Naive thymus-derived CD4-positive, alpha-beta T cell (primary cell): Measurements from ENCODE around the gene SYNGR1. TPM values are rescaled to one million over a fixed set of nuclear protein-coding genes. Genes with fewer than 3 reads are reported as not detected.
A peak's percentile ranks its signal among the peaks of the same experiment; 100 is the strongest.
"Not testable (repeated sequence)": the region's sequence is repeated elsewhere in the genome, so short reads cannot be mapped to it uniquely, and the experiment has no call there.

ENCODE experiments used
- ATAC-seq: fragments of 150-1000 bp; cut with Tn5 transposase; 2 replicates; pipeline ENCODE4 v1.10.0; 2021; ENCODE audit warnings: mild to moderate bottlenecking, moderate library complexity
- CTCF ChIA-PET: fragments of 350-600 bp; sonication (Branson Sonifier 250); formaldehyde crosslinking; loops from one replicate; lab custom pipeline; 2021; ENCODE audit warnings: antibody characterized with exemption; lab: Charles Lee
- POLR2A ChIA-PET: fragments of 350-600 bp; sonication (Branson Sonifier 250); formaldehyde crosslinking; loops from one replicate; lab custom pipeline; 2021; ENCODE audit warnings: antibody characterized with exemption, inconsistent platforms; lab: Charles Lee
- DNase-seq, 9 donors: peaks; one replicate each; pipeline versions ENCODE4 v3.0.0 to v3.0.0-alpha.2; 2020 to 2022; ENCODE audit warnings: mixed read lengths in 1 of 9
- H3K27ac ChIP-seq: one replicate; pipeline ENCODE4 v1.7.0; 2013; ENCODE audit warnings: mild to moderate bottlenecking, low read depth, low read length, moderate library complexity
- H3K27me3 ChIP-seq, 2 donors: one replicate each; pipeline ENCODE4 v1.7.0; 2013; ENCODE audit warnings: low read length in 2 of 2, mild to moderate bottlenecking in 2 of 2, moderate library complexity in 2 of 2; ENCODE audit not compliant: control insufficient read depth in 2 of 2, insufficient read depth in 2 of 2
- H3K36me3 ChIP-seq, 3 experiments: 1 replicate in 2 of 3; 2 replicates in 1 of 3; pipeline ENCODE4 v1.7.0; 2013; ENCODE audit warnings: low read length in 3 of 3, mild to moderate bottlenecking in 3 of 3, moderate library complexity in 1 of 3; ENCODE audit not compliant: insufficient read depth in 3 of 3, control insufficient read depth in 2 of 3
- H3K4me1 ChIP-seq, 2 donors: one replicate each; pipeline ENCODE4 v1.7.0; 2013; ENCODE audit warnings: low read length in 2 of 2, mild to moderate bottlenecking in 2 of 2, moderate library complexity in 1 of 2; ENCODE audit not compliant: control insufficient read depth in 2 of 2, insufficient read depth in 2 of 2
- H3K4me3 ChIP-seq: 2 replicates; pipeline ENCODE4 v1.7.0; 2013; ENCODE audit warnings: mild to moderate bottlenecking, low read length
- H3K9me3 ChIP-seq, 3 experiments: 1 replicate in 2 of 3; 2 replicates in 1 of 3; pipeline ENCODE4 v1.7.0; 2013; ENCODE audit warnings: low read length in 3 of 3; ENCODE audit not compliant: control insufficient read depth in 2 of 3
- H3K27ac Mint-ChIP-seq, 9 donors: one replicate each; pipeline ENCODE4 v1.8.0; 2020 to 2022; ENCODE audit warnings: mixed read lengths in 9 of 9, mild to moderate bottlenecking in 8 of 9, moderate library complexity in 5 of 9, inconsistent platforms in 2 of 9
- H3K27me3 Mint-ChIP-seq, 5 donors: one replicate each; pipeline ENCODE4 v1.8.0; 2021 to 2022; ENCODE audit warnings: mixed read lengths in 5 of 5, mild to moderate bottlenecking in 1 of 5
- H3K36me3 Mint-ChIP-seq, 5 donors: one replicate each; pipeline ENCODE4 v1.8.0; 2020 to 2022; ENCODE audit warnings: mixed read lengths in 5 of 5, mild to moderate bottlenecking in 3 of 5, inconsistent platforms in 1 of 5
- H3K4me1 Mint-ChIP-seq, 7 donors: one replicate each; pipeline ENCODE4 v1.8.0; 2020 to 2022; ENCODE audit warnings: mixed read lengths in 7 of 7, mild to moderate bottlenecking in 3 of 7, inconsistent platforms in 1 of 7
- H3K4me3 Mint-ChIP-seq, 10 donors: one replicate each; pipeline ENCODE4 v1.8.0; 2020 to 2022; ENCODE audit warnings: mild to moderate bottlenecking in 10 of 10, mixed read lengths in 10 of 10, moderate library complexity in 6 of 10, inconsistent platforms in 2 of 10
- H3K9me3 Mint-ChIP-seq, 11 donors: one replicate each; pipeline ENCODE4 v1.8.0; 2020 to 2022; ENCODE audit warnings: mixed read lengths in 11 of 11, mild to moderate bottlenecking in 4 of 11, inconsistent platforms in 1 of 11, moderate library complexity in 1 of 11
- intact Hi-C, 2 donors: fragments of 100-400 bp; cut with micrococcal nuclease; formaldehyde crosslinking; loops; one replicate each; pipeline ENCODE4 v1.15.1; 2023
- polyA plus RNA-seq, 2 donors: library from polyadenylated mRNA; unstranded; fragments of 300-500 nt; fragmentation: Illumina TruSeq; gene quantifications; one replicate each; pipeline ENCODE4 v1.2.3, GENCODE V29; 2021
- total RNA-seq, 6 experiments: library from RNA in 5 of 6; stranded (reverse) in 5 of 6; gene quantifications; 1 replicate in 5 of 6; 2 replicates in 1 of 6; pipeline ENCODE4 v1.2.3 and lab custom pipeline; 2021 to 2026

SYNGR1 gene
- total and polyA plus RNA-seq, 7 experiments from 2014 or later = 0.12 to 7.0 (median 1.5) TPM

DNA sequence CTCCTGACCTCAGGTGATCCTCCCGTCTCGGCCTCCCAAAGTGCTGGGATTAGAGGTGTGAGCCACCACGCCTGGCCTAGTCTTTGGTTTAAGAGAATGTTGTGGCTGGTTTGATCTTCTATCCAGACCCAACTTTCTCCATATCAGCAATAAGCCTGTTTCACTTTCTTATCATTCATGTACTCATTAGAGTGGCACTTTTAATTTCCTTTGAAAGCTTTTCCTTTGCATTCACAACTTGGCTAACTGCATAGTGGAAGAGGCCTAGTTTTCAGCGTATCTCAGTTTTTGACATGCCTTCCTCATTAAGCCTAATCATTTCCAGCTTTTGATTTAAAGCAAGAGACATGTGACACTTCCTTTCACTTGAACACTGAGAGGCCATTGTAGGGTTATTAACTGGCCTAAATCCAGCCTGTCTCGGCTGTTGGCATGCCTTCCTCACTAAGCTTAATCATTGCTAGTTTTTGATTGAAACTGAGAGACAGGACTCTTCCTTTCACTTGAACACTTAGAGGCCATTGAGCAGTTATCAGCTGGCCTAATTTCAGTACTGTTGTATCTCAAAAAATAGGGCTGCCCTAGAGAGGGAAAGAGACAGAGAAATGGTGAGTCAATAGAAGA, 17.2 kb upstream of the SYNGR1 start:
- no peak for DNase-seq
- H3K27ac Mint-ChIP-seq = no peak overlapping the region
- no peaks in the 10 kb centered on the region for H3K4me1 ChIP-seq
- intact Hi-C loops = no loop called here
- no peak overlapping the region for H3K4me3 Mint-ChIP-seq
- H3K4me1 Mint-ChIP-seq = peaks cover 6 to 20% (median 15%) of the 10 kb centered on the region in 7 donors
- H3K36me3 ChIP-seq = no peaks in the 10 kb centered on the region
- no peak overlapping the region for H3K27ac ChIP-seq
- no peak for ATAC-seq
- ChIA-PET POLR2A (interaction anchor here (0.6 to 4.1 kb wide), 5 partner anchors 10 to 943 kb away, joined by 3 to 33 read pairs (median 4); partner anchors contain the start of genes RPL3 and SYNGR1), CTCF (interaction anchor here (0.9 to 3.5 kb wide), 2 partner anchors 11 to 104 kb away, joined by 3 to 20 read pairs; no protein-coding TSS in a partner anchor)
- peaks cover 0 to 2% (median 0%) of the 10 kb centered on the region in 11 donors for H3K9me3 Mint-ChIP-seq
- H3K27me3 ChIP-seq = no peaks in the 10 kb centered on the region
- no peak overlapping the region for H3K4me3 ChIP-seq
- H3K9me3 ChIP-seq = no peaks in the 10 kb centered on the region
- no peaks in the 10 kb centered on the region for H3K36me3 Mint-ChIP-seq
- peaks cover 0 to 2% (median 0%) of the 10 kb centered on the region in 5 donors for H3K27me3 Mint-ChIP-seq

DNA sequence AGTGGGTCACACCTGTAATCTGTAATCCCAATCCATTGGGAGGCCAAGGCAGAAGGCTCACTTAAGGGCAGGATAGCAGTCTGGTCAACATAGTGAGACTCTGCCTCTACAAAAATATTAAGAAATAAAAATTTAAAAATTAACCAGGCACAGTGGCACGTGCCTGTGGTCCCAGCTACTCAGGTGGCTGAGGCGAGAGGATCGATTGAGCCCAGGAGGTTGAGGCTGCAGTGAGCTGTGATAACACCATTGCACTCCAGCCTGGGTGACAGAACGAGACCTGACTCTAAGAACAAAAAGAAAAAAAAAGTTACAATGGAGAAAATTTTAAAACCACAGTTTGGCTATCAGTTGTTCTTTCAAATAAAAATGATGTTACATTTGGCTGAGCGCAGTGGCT, 13.4 kb upstream of the SYNGR1 start:
- POLR2A ChIA-PET = interaction anchor here (1.3 kb wide), 1 partner anchor 17 kb away, joined by 5 read pairs; the partner anchor contains the start of gene RPL3
- Histone ChIP-seq H3K4me3 (no peak overlapping the region), H3K9me3 (no peaks in the 10 kb centered on the region), H3K27ac (no peak overlapping the region), H3K4me1 (no peaks in the 10 kb centered on the region), H3K27me3 (no peaks in the 10 kb centered on the region), H3K36me3 (no peaks in the 10 kb centered on the region)
- Mint-ChIP-seq H3K4me1 (peaks cover 5 to 14% (median 8%) of the 10 kb centered on the region in 7 donors), H3K4me3 (no peak overlapping the region), H3K27me3 (peaks cover 0 to 12% (median 0%) of the 10 kb centered on the region in 5 donors), H3K36me3 (no peaks in the 10 kb centered on the region), H3K9me3 (peaks cover 0 to 2% (median 0%) of the 10 kb centered on the region in 11 donors), H3K27ac (peak overlapping the region in 1 of 9 donors; percentile 21)
- intact Hi-C loops = no loop called here
- ATAC-seq (no peak), DNase-seq (no peak)
- CTCF ChIA-PET = interaction anchor here (0.6 kb wide), 1 partner anchor 118 kb away, joined by 3 read pairs; no protein-coding TSS in a partner anchor

DNA sequence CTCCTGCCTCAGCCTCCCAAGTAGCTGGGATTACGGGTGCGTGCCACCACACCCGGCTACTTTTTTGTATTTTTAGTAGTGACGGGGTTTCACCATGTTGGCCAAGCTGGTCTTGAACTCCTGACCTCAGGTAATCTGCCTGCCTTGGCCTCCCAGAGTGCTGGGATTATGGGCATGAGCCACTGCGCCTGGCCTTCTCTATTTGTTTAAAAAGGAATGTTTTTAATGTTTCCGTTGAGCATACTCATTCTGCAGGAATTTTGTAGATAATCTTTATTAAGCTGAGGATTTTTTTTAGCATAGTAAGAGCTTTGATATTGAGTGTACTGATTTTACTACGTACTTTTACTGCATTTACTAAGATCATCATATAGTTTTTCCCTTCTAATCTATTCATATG, 10.0 kb upstream of the SYNGR1 start:
- not testable (repeated sequence) for H3K27ac Mint-ChIP-seq, DNase-seq, H3K9me3 Mint-ChIP-seq, H3K4me1 ChIP-seq, H3K36me3 ChIP-seq, H3K4me3 Mint-ChIP-seq, ATAC-seq, H3K27me3 ChIP-seq, H3K4me1 Mint-ChIP-seq, H3K4me3 ChIP-seq, H3K9me3 ChIP-seq, H3K36me3 Mint-ChIP-seq, H3K27ac ChIP-seq
- POLR2A ChIA-PET = interaction anchor here (1.2 kb wide), 1 partner anchor 20 kb away, joined by 4 read pairs; no protein-coding TSS in a partner anchor
- intact Hi-C loops = loop anchor here in 1 of 2 donors (10.0 kb wide), 1 partner anchor 75 kb away; no protein-coding TSS in a partner anchor
- H3K27me3 Mint-ChIP-seq = peaks cover 0 to 30% (median 0%) of the 10 kb centered on the region in 5 donors
- CTCF ChIA-PET = interaction anchor here (0.8 kb wide), 1 partner anchor 242 kb away, joined by 3 read pairs; no protein-coding TSS in a partner anchor

DNA sequence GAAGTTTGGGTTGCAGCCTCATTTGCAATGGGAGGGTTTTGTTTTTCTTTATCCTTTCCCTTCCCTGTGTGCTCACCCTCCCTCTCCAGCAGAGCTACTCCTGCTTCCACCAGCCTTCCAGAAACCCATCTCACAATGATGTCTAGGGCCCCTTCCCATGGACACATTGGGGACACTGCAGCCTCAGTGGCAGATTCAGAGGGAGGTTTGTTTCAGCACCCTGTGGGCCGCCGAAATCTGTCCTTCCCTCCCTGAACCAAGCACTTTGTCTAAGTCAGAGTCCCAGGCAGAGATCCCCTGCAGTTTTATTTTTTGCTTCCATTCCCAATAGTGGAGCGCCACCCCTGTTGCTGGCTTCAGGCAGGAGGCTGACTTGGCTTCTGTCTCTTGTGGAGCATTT, 8.6 kb upstream of the SYNGR1 start:
- no peak overlapping the region for H3K4me3 ChIP-seq
- H3K27ac Mint-ChIP-seq = no peak overlapping the region
- intact Hi-C loops = loop anchor here in 1 of 2 donors (10.0 kb wide), 1 partner anchor 74 kb away; no protein-coding TSS in a partner anchor
- no peaks in the 10 kb centered on the region for H3K4me1 ChIP-seq
- H3K27me3 Mint-ChIP-seq = peaks cover 0 to 31% (median 0%) of the 10 kb centered on the region in 5 donors
- ChIA-PET CTCF (interaction anchor here (0.8 kb wide), 1 partner anchor 179 kb away, joined by 3 read pairs; the partner anchor contains the start of gene ATF4), POLR2A (no interaction called here)
- H3K27me3 ChIP-seq = no peaks in the 10 kb centered on the region
- no peaks in the 10 kb centered on the region for H3K36me3 Mint-ChIP-seq
- no peak overlapping the region for H3K4me3 Mint-ChIP-seq
- no peaks in the 10 kb centered on the region for H3K36me3 ChIP-seq
- no peaks in the 10 kb centered on the region for H3K9me3 ChIP-seq
- H3K4me1 Mint-ChIP-seq = peaks cover 5 to 9% (median 6%) of the 10 kb centered on the region in 7 donors
- DNase-seq (no peak), ATAC-seq (no peak)
- H3K9me3 Mint-ChIP-seq = no peaks in the 10 kb centered on the region
- no peak overlapping the region for H3K27ac ChIP-seq

DNA sequence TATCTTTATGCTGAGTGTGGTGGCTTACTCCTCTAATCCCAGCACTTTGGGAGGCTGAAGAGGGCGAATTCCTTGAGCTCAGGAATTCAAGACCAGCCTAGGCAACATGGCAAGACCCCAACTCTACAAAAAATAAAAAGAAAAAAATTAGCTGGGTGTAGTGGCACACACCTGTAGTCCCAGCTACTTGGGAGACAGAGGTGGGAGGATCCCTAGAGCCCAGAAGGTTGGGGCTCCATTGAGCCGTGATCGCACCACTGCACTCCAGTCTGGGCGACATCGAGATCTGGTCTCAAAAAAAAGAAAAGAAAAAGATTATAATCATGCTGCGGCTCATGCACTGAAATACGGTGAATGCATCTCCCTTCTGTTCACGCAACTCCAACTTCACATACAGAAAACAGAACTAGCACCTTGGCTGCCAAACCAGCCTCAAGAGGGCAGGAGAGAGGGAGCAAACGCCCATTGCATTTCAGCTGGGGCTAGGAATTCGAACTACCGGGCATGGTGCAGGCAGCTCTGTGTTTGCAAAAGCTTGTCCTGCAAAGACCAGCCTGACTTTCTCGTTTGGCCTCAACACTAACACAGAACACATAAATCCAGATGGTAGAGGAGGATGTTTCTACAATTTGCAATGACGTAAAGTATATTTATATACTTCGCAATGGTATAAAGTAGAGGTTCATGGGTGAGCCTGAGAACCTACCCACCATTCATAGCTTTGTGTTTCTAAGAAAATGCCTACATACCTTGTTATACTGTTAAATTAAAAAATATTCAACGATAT, 6.3 kb upstream of the SYNGR1 start:
- Mint-ChIP-seq H3K4me1 (peaks cover 5 to 9% (median 6%) of the 10 kb centered on the region in 7 donors), H3K27ac (no peak overlapping the region), H3K36me3 (no peaks in the 10 kb centered on the region), H3K9me3 (no peaks in the 10 kb centered on the region), H3K27me3 (peaks cover 0 to 41% (median 3%) of the 10 kb centered on the region in 5 donors), H3K4me3 (no peak overlapping the region)
- intact Hi-C loops = loop anchor here (1.0 to 10.0 kb wide), 7 partner anchors 25 to 693 kb away; partner anchors contain the start of gene RPL3 (in 1 of the 2)
- Histone ChIP-seq H3K36me3 (no peaks in the 10 kb centered on the region), H3K4me1 (no peaks in the 10 kb centered on the region), H3K27me3 (no peaks in the 10 kb centered on the region), H3K27ac (no peak overlapping the region), H3K9me3 (no peaks in the 10 kb centered on the region), H3K4me3 (no peak overlapping the region)
- POLR2A ChIA-PET = interaction anchor here (0.6 to 2.4 kb wide), 7 partner anchors 24 to 186 kb away, joined by 3 to 8 read pairs (median 4); partner anchors contain the start of genes ATF4 and RPL3
- DNase-seq = peak; percentile 25 to 69 (median 59)
- ATAC-seq = peak; percentile 85
- CTCF ChIA-PET = interaction anchor here (0.7 to 4.4 kb wide), 12 partner anchors 10 to 194 kb away, joined by 3 to 20 read pairs (median 4); partner anchors contain the start of gene RPS19BP1

DNA sequence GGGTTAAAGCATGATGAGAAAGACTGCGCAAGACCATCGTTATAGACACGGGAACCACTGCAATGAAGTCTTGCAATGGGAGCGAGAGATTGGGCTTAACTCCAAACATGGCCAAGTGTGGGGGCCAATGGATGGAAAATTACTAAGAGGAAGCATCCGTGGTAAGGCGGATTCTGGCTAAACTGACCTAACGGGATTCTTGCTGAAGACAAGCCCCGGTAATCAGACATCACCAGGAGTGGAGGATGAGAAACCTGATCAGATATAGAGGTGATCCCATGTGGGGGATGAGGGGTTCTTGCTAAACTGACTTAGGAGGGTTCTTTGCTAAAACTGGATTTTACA, 5.8 kb upstream of the SYNGR1 start:
- H3K9me3 ChIP-seq = no peaks in the 10 kb centered on the region
- no peak overlapping the region for H3K27ac ChIP-seq
- DNase-seq (no peak), ATAC-seq (no peak)
- peaks cover 0 to 46% (median 3%) of the 10 kb centered on the region in 5 donors for H3K27me3 Mint-ChIP-seq
- CTCF ChIA-PET = interaction anchor here (0.7 to 4.4 kb wide), 10 partner anchors 12 to 195 kb away, joined by 3 to 20 read pairs (median 4); partner anchors contain the start of gene RPS19BP1
- H3K4me3 Mint-ChIP-seq = no peak overlapping the region
- no peaks in the 10 kb centered on the region for H3K9me3 Mint-ChIP-seq
- no peaks in the 10 kb centered on the region for H3K36me3 Mint-ChIP-seq
- no peak overlapping the region for H3K4me3 ChIP-seq
- intact Hi-C loops = loop anchor here in 1 of 2 donors (10.0 kb wide), 1 partner anchor 71 kb away; no protein-coding TSS in a partner anchor
- H3K27ac Mint-ChIP-seq = no peak overlapping the region
- H3K27me3 ChIP-seq = no peaks in the 10 kb centered on the region
- H3K4me1 Mint-ChIP-seq = peaks cover 5 to 11% (median 6%) of the 10 kb centered on the region in 7 donors
- H3K36me3 ChIP-seq = no peaks in the 10 kb centered on the region
- POLR2A ChIA-PET = interaction anchor here (0.6 to 2.4 kb wide), 7 partner anchors 25 to 185 kb away, joined by 3 to 8 read pairs (median 4); partner anchors contain the start of genes ATF4 and RPL3
- H3K4me1 ChIP-seq = peaks cover 0 to under 1% of the 10 kb centered on the region in 2 donors
